Measurements from ENCODE around the gene HPCAL4.

The HPCAL4 gene

GRCh38 chr1:39663559-39663958 lies 27.7 kb downstream of the HPCAL4 start:
- no peak for FAIRE-seq
- no peak for TF ChIP-seq CTCF (IDR thresholded peaks at IDR 0.05; ENCODE audit: insufficient read depth, missing control alignments)
- no peak for DNase-seq (ENCODE audit: insufficient read length, low spot score)

- no peak for FAIRE-seq
- no peak for DNase-seq (ENCODE audit: insufficient read length, low spot score)
- TF ChIP-seq CTCF (IDR thresholded peaks at IDR 0.05; ENCODE audit: insufficient read depth, missing control alignments), result no peak
Measured at GRCh38 chr1:39662861-39663260, 28.4 kb downstream of the HPCAL4 start.

DNA sequence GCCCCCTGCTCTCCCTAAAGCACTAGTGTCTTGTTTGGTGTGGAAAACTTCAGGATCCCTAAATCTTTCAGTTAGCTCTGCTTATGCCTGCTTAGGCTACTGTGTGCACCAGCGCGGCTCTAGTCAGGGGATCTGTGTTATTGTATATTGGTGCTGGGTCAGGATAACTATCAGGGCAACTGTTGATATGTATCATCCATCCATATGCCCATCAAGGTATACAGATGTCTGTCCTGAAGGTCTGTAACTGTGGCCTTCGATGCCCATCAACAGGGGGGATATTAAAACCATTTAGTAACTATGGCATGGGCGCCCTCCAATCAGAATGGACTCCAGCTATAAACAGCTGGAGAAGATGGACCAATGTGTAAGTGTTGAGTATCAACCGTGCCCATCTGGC lies 31.7 kb downstream of the HPCAL4 start:
- no peak for TF ChIP-seq CTCF (IDR thresholded peaks at IDR 0.05; ENCODE audit: insufficient read depth, missing control alignments)
- no peak for DNase-seq (ENCODE audit: insufficient read length, low spot score)
- no peak for FAIRE-seq

DNA sequence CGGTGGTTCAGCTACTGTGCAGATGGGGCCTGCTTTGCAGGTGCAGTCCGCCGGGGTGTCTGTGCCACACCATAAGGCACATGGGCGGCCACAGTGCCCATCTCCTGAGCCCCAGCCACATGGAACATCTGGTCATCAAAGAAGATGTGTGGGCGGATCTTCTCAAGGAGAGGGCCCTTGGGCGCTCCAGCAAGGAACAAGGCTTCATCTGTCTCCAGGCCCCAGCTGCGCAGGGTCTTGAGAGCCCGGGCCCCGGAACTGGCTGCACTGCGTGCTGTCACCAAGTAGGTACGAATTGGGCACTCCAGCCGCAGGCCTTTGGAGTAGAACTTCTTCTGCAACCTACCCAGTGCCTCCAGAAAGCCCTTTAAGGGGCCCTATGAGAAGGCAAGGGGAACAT lies 32.1 kb downstream of the HPCAL4 start:
- DNase-seq (ENCODE audit: insufficient read length, low spot score), result no peak
- no peak for FAIRE-seq
- TF ChIP-seq CTCF (IDR thresholded peaks at IDR 0.05; ENCODE audit: insufficient read depth, missing control alignments), result no peak

GRCh38 chr1:39657923-39658485 lies 33.2 kb downstream of the HPCAL4 start:
- FAIRE-seq (no peak), DNase-seq (ENCODE audit: insufficient read length, low spot score) (no peak)
- TF ChIP-seq CTCF (IDR thresholded peaks at IDR 0.05; ENCODE audit: insufficient read depth, missing control alignments), result peak; percentile 66

GRCh38 chr1:39657402-39657801 lies 33.8 kb downstream of the HPCAL4 start:
- no peak for FAIRE-seq

More at GRCh38 chr1:39657402-39657801, 33.8 kb downstream of the HPCAL4 start:
- DNase-seq (ENCODE audit: insufficient read length, low spot score), result no peak
- no peak for TF ChIP-seq CTCF (IDR thresholded peaks at IDR 0.05; ENCODE audit: insufficient read depth, missing control alignments)
